ENCODE measurements around the gene MCM3AP. TPM values are rescaled to one million over a fixed set of nuclear protein-coding genes. Genes with fewer than 3 reads are reported as not detected.
A peak's percentile ranks its signal among the peaks of the same experiment; 100 is the strongest.

Gene MCM3AP
- total RNA-seq, 1 donor from 2014 or later = 150 TPM

- Mint-ChIP-seq H3K9me3 (peaks cover 6% of the 10 kb centered on the region), H3K4me3 (no peak overlapping the region), H3K27ac (no peak overlapping the region), H3K36me3 (peaks cover 50% of the 10 kb centered on the region), H3K4me1 (no peaks in the 10 kb centered on the region), H3K27me3 (ENCODE audit: low read depth) (no peaks in the 10 kb centered on the region)
- no peak for TF ChIP-seq CTCF (IDR thresholded peaks at IDR 0.05; ENCODE audit: unreplicated experiment)
- DNase-seq (ENCODE audit: low spot score in 2 of 2, unreplicated experiment in 2 of 2) = peak in 1 of 2 experiments; percentile 22
Observed at GRCh38 chr21:46196733-46197132, 88.7 kb downstream of the MCM3AP start.

- Mint-ChIP-seq H3K27me3 (ENCODE audit: low read depth) (no peaks in the 10 kb centered on the region), H3K4me1 (no peaks in the 10 kb centered on the region), H3K9me3 (peaks cover 6% of the 10 kb centered on the region), H3K4me3 (no peak overlapping the region), H3K36me3 (peaks cover 48% of the 10 kb centered on the region), H3K27ac (no peak overlapping the region)
- no peak for TF ChIP-seq CTCF (IDR thresholded peaks at IDR 0.05; ENCODE audit: unreplicated experiment)
- peak in 1 of 2 experiments; percentile 17 for DNase-seq (ENCODE audit: low spot score in 2 of 2, unreplicated experiment in 2 of 2)
Observed at GRCh38 chr21:46195595-46196195, 89.7 kb downstream of the MCM3AP start.

GRCh38 chr21:46194374-46195334 lies 90.8 kb downstream of the MCM3AP start:
- Mint-ChIP-seq H3K4me3 (no peak overlapping the region), H3K27ac (no peak overlapping the region), H3K36me3 (peaks cover 39% of the 10 kb centered on the region), H3K9me3 (peaks cover 4% of the 10 kb centered on the region), H3K27me3 (ENCODE audit: low read depth) (no peaks in the 10 kb centered on the region), H3K4me1 (no peaks in the 10 kb centered on the region)
- peak in 1 of 2 experiments; percentile 32 for DNase-seq (ENCODE audit: low spot score in 2 of 2, unreplicated experiment in 2 of 2)
- no peak for TF ChIP-seq CTCF (IDR thresholded peaks at IDR 0.05; ENCODE audit: unreplicated experiment)

- DNase-seq (ENCODE audit: low spot score in 2 of 2, unreplicated experiment in 2 of 2) = no peak
- H3K4me1 Mint-ChIP-seq = peaks cover 6% of the 10 kb centered on the region
Observed at GRCh38 chr21:46193829-46194373, 91.5 kb downstream of the MCM3AP start.

More at GRCh38 chr21:46193829-46194373, 91.5 kb downstream of the MCM3AP start:
- Mint-ChIP-seq H3K27me3 (ENCODE audit: low read depth) (no peaks in the 10 kb centered on the region), H3K27ac (no peak overlapping the region), H3K9me3 (no peaks in the 10 kb centered on the region), H3K36me3 (peaks cover 31% of the 10 kb centered on the region), H3K4me3 (no peak overlapping the region)
- no peak for TF ChIP-seq CTCF (IDR thresholded peaks at IDR 0.05; ENCODE audit: unreplicated experiment)
